Nephron progenitor cell (in vitro differentiated cells): ENCODE measurements around the gene TIMP3.

Source experiments
- DNase-seq: peaks from one replicate; pipeline ENCODE4 v3.0.0; 2021
- H3K27ac Mint-ChIP-seq: 2 replicates; pipeline ENCODE4 v1.8.0; 2021; ENCODE audit warnings: mild to moderate bottlenecking, moderate library complexity, mixed read lengths
- H3K27me3 Mint-ChIP-seq: 2 replicates; pipeline ENCODE4 v1.8.0; 2021; ENCODE audit warnings: mild to moderate bottlenecking, low read depth, mixed read lengths; ENCODE audit not compliant: poor library complexity
- H3K36me3 Mint-ChIP-seq: 2 replicates; pipeline ENCODE4 v1.8.0; 2021; ENCODE audit warnings: low read depth, mixed read lengths
- H3K4me1 Mint-ChIP-seq: 2 replicates; pipeline ENCODE4 v1.8.0; 2021; ENCODE audit warnings: mixed read lengths
- H3K4me3 Mint-ChIP-seq: 2 replicates; pipeline ENCODE4 v1.8.0; 2021; ENCODE audit warnings: mild to moderate bottlenecking, moderate library complexity, mixed read lengths
- H3K9me3 Mint-ChIP-seq: 2 replicates; pipeline ENCODE4 v1.8.0; 2021; ENCODE audit warnings: mild to moderate bottlenecking, moderate library complexity, mixed read lengths
- CTCF ChIP-seq: fragments of 200-600 bp; sonication (generic); IDR thresholded peaks from 2 replicates; pipeline ENCODE4 v1.5.0; 2021; ENCODE audit warnings: antibody characterized with exemption

Gene TIMP3

GRCh38 chr22:32795214-32795596 is 6.3 kb upstream of the TIMP3 start:
- H3K9me3 Mint-ChIP-seq, result no peaks in the 10 kb centered on the region
- H3K27ac Mint-ChIP-seq, result no peak overlapping the region
- no peaks in the 10 kb centered on the region for H3K36me3 Mint-ChIP-seq
- no peak for DNase-seq
- H3K4me1 Mint-ChIP-seq, result peaks cover 19% of the 10 kb centered on the region
- H3K27me3 Mint-ChIP-seq, result peaks cover 55% of the 10 kb centered on the region
- TF ChIP-seq CTCF, result no peak
- H3K4me3 Mint-ChIP-seq, result no peak overlapping the region

- TF ChIP-seq CTCF, result peak; percentile 85
- Mint-ChIP-seq H3K27ac (no peak overlapping the region), H3K27me3 (peaks cover 58% of the 10 kb centered on the region), H3K36me3 (no peaks in the 10 kb centered on the region), H3K9me3 (no peaks in the 10 kb centered on the region), H3K4me3 (no peak overlapping the region), H3K4me1 (peaks cover 24% of the 10 kb centered on the region)
- DNase-seq, result peak; percentile 77
Observed at GRCh38 chr22:32796865-32797573, 4.5 kb upstream of the TIMP3 start.

DNA sequence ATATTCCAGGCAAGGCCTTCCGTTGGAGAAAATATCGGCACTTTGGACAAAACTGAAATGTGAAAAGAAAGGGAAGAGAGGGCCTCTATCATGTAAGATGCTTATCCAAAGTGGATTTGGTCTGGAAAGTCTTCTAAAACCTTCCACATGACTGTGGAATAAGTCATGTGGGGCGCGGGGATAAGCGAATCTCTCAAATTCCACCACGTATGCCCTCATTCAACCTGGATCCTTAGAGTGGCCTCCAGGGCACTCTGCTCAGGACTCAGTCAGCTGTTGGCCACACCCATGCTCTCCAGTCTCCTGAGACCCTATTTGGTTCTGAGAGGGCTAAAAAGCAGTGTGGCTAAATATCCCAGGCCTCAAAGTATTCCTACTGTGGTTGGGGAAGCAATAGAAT is 2.0 kb upstream of the TIMP3 start:
- no peak overlapping the region for H3K4me3 Mint-ChIP-seq
- no peak for DNase-seq
- H3K36me3 Mint-ChIP-seq, result no peaks in the 10 kb centered on the region
- peaks cover 46% of the 10 kb centered on the region for H3K4me1 Mint-ChIP-seq
- no peak for TF ChIP-seq CTCF
- H3K9me3 Mint-ChIP-seq, result no peaks in the 10 kb centered on the region
- H3K27ac Mint-ChIP-seq, result no peak overlapping the region
- H3K27me3 Mint-ChIP-seq, result peaks cover 75% of the 10 kb centered on the region

DNA sequence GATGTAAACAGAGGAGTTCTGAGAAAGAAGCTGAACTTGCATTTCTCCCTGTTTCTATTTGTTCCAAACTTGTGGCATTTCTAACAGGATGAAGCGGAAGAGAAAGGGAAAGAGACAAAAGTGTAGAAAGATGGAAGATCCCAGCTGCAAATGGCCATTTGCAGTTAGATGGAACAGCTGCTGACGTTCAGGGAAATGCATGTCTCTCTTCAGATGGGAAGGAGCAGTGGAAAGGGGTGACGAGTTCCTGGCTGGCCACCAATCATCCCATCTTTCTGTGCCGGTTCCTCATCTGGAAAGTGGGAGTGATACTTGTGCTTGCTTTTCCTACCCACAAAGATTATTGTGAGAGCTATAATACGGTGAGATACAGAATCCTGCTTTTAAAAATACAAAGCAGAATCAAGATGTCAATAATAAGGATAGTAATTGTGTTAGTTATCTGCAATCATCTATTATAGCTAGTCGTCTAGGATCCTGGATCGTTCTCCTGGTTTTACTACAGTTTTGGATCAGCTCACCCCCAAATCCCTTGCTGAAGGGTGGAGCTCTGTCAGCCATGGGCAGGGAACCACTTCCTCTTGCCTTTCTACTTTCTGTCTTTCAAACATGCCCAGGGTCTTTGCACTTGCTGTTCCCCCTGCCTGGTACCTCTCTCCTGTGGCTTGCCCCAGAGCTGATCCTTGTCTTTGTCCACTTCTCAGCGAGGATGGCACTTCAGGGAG is 1.2 kb upstream of the TIMP3 start:
- H3K27me3 Mint-ChIP-seq, result peaks cover 80% of the 10 kb centered on the region
- no peaks in the 10 kb centered on the region for H3K9me3 Mint-ChIP-seq
- no peaks in the 10 kb centered on the region for H3K36me3 Mint-ChIP-seq
- no peak overlapping the region for H3K27ac Mint-ChIP-seq
- H3K4me1 Mint-ChIP-seq, result peaks cover 53% of the 10 kb centered on the region
- no peak for TF ChIP-seq CTCF
- DNase-seq, result no peak
- H3K4me3 Mint-ChIP-seq, result peak overlapping the region; percentile 69

DNA sequence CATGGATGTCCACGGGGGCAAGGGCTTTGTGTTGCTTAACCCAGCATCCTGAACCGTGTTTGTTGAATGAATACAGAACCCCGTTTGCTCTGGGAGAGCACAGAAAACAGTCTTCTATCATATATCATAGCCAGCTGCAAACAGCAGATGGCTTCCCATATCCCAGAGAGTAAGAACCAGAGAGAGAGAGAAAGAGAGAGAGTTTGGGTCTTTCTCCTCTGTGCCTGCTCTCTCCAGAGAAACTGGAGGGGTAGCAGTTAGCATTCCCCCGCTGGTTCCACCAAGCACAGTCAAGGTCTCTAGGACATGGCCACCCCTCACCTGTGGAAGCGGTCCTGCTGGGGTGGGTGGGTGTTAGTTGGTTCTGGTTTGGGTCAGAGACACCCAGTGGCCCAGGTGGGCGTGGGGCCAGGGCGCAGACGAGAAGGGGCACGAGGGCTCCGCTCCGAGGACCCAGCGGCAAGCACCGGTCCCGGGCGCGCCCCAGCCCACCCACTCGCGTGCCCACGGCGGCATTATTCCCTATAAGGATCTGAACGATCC is 440 bp upstream of the TIMP3 start:
- H3K9me3 Mint-ChIP-seq, result no peaks in the 10 kb centered on the region
- H3K27ac Mint-ChIP-seq, result no peak overlapping the region
- H3K27me3 Mint-ChIP-seq, result peaks cover 84% of the 10 kb centered on the region
- DNase-seq, result no peak
- peak overlapping the region; percentile 69 for H3K4me3 Mint-ChIP-seq
- no peak for TF ChIP-seq CTCF
- H3K36me3 Mint-ChIP-seq, result no peaks in the 10 kb centered on the region
- peaks cover 51% of the 10 kb centered on the region for H3K4me1 Mint-ChIP-seq
